OCI-LY3 (cell line): ENCODE measurements around the gene PTPRT.

Experiments used
- H2AFZ ChIP-seq: fragments of 200-600, 300-600 bp; shearing (Covaris generic); 2 replicates; pipeline ENCODE4 v1.6.0; 2014; ENCODE audit warnings: antibody characterized with exemption, low read depth, low read length
- H3K27ac ChIP-seq: fragments of 200-600, 300-600 bp; sonication (generic); 2 replicates; pipeline ENCODE4 v1.5.1; 2014; ENCODE audit warnings: mild to moderate bottlenecking, low read length, moderate library complexity, mixed read lengths
- H3K27me3 ChIP-seq: fragments of 200-600, 300-600 bp; sonication (generic); 2 replicates; pipeline ENCODE4 v1.6.1; 2014; ENCODE audit warnings: low read depth, low read length, mixed read lengths
- H3K36me3 ChIP-seq: fragments of 200-600, 300-600 bp; sonication (generic); replicated peaks from 2 replicates; pipeline ENCODE3; 2014; ENCODE audit warnings: low read depth, low read length, mixed read lengths
- H3K4me1 ChIP-seq: fragments of 300-600, 200-600 bp; sonication (generic); 2 replicates; pipeline ENCODE4 v1.6.1; 2014; ENCODE audit warnings: low read length, mixed read lengths
- H3K4me2 ChIP-seq: fragments of 200-600, 300-600 bp; sonication (generic); 2 replicates; pipeline ENCODE4 v1.6.1; 2014; ENCODE audit warnings: low read length, mixed read lengths
- H3K4me3 ChIP-seq: fragments of 300-600, 200-600 bp; sonication (generic); 2 replicates; pipeline ENCODE4 v1.5.1; 2014; ENCODE audit warnings: antibody characterized with exemption, mild to moderate bottlenecking, low read length, moderate library complexity
- H3K79me2 ChIP-seq: fragments of 300-600, 200-600 bp; shearing (Covaris generic); 2 replicates; pipeline ENCODE4 v1.6.1; 2014; ENCODE audit warnings: mild to moderate bottlenecking, low read length, mixed read lengths
- H3K9ac ChIP-seq: fragments of 300-600, 200-600 bp; shearing (Covaris generic); 2 replicates; pipeline ENCODE4 v1.6.0; 2014; ENCODE audit warnings: mild to moderate bottlenecking, low read length, moderate library complexity
- H3K9me3 ChIP-seq: fragments of 200-600, 300-600 bp; shearing (Covaris generic); 2 replicates; pipeline ENCODE4 v1.6.1; 2014; ENCODE audit warnings: low read length, mixed read lengths; ENCODE audit not compliant: insufficient read depth
- H4K20me1 ChIP-seq: fragments of 200-600, 300-600 bp; sonication (generic); 2 replicates; pipeline ENCODE4 v1.6.1; 2016; ENCODE audit warnings: low read length, mixed read lengths; ENCODE audit not compliant: insufficient read depth
- CTCF ChIP-seq: fragments of 200-600, 300-600 bp; sonication (generic); IDR thresholded peaks from 2 replicates; pipeline ENCODE4 v1.5.1; 2014; ENCODE audit warnings: antibody characterized with exemption, low read length, low read depth
- EZH2phosphoT487 ChIP-seq: fragments of 200-600 bp; shearing (Covaris generic); IDR thresholded peaks from 2 replicates; pipeline ENCODE4 v1.6.1; 2018; ENCODE audit warnings: antibody characterized with exemption, mixed run types, low read depth

Gene PTPRT

GRCh38 chr20:42441864-42442331 lies 747.8 kb downstream of the PTPRT start:
- H3K9me3 ChIP-seq, result no peaks in the 10 kb centered on the region
- H3K4me1 ChIP-seq, result no peaks in the 10 kb centered on the region
- no peaks in the 10 kb centered on the region for H4K20me1 ChIP-seq
- no peak overlapping the region for H3K27ac ChIP-seq
- peaks cover 30% of the 10 kb centered on the region for H3K27me3 ChIP-seq
- no peaks in the 10 kb centered on the region for H3K79me2 ChIP-seq
- H2AFZ ChIP-seq, result no peak overlapping the region
- no peaks in the 10 kb centered on the region for H3K36me3 ChIP-seq
- no peak overlapping the region for H3K9ac ChIP-seq
- no peak overlapping the region for H3K4me3 ChIP-seq
- no peak for TF ChIP-seq EZH2phosphoT487
- TF ChIP-seq CTCF, result no peak
- H3K4me2 ChIP-seq, result no peak overlapping the region

- H3K27me3 ChIP-seq, result peaks cover 34% of the 10 kb centered on the region
- no peak overlapping the region for H3K4me2 ChIP-seq
- H3K4me1 ChIP-seq, result no peaks in the 10 kb centered on the region
Measured at GRCh38 chr20:42441196-42441863, 748.4 kb downstream of the PTPRT start.

GRCh38 chr20:42435230-42435629 lies 754.5 kb downstream of the PTPRT start:
- no peak overlapping the region for H3K27ac ChIP-seq
- H3K4me1 ChIP-seq, result peaks cover 6% of the 10 kb centered on the region; the same call in 1 of the 2 replicates
- H4K20me1 ChIP-seq, result no peaks in the 10 kb centered on the region
- peaks cover 34% of the 10 kb centered on the region for H3K27me3 ChIP-seq
- H3K36me3 ChIP-seq, result no peaks in the 10 kb centered on the region
- no peaks in the 10 kb centered on the region for H3K79me2 ChIP-seq
- no peak overlapping the region for H3K9ac ChIP-seq
- H3K4me2 ChIP-seq, result no peak overlapping the region
- no peaks in the 10 kb centered on the region for H3K9me3 ChIP-seq
- no peak overlapping the region for H2AFZ ChIP-seq
- H3K4me3 ChIP-seq, result no peak overlapping the region
- no peak for TF ChIP-seq CTCF
- TF ChIP-seq EZH2phosphoT487, result no peak

More at GRCh38 chr20:42441196-42441863, 748.4 kb downstream of the PTPRT start:
- Histone ChIP-seq H3K79me2 (no peaks in the 10 kb centered on the region), H3K27ac (no peak overlapping the region), H3K9me3 (no peaks in the 10 kb centered on the region), H4K20me1 (no peaks in the 10 kb centered on the region), H3K4me3 (no peak overlapping the region), H3K9ac (no peak overlapping the region), H3K36me3 (no peaks in the 10 kb centered on the region), H2AFZ (no peak overlapping the region)
- TF ChIP-seq CTCF (no peak), EZH2phosphoT487 (no peak)

GRCh38 chr20:42432496-42433334 lies 757.0 kb downstream of the PTPRT start:
- no peak for TF ChIP-seq CTCF
- no peak for TF ChIP-seq EZH2phosphoT487
- no peak overlapping the region for H2AFZ ChIP-seq
- peaks cover 6% of the 10 kb centered on the region; the same call in 1 of the 2 replicates for H3K4me1 ChIP-seq

More at GRCh38 chr20:42432496-42433334, 757.0 kb downstream of the PTPRT start:
- no peaks in the 10 kb centered on the region for H4K20me1 ChIP-seq
- no peaks in the 10 kb centered on the region for H3K9me3 ChIP-seq
- H3K79me2 ChIP-seq, result no peaks in the 10 kb centered on the region
- no peaks in the 10 kb centered on the region for H3K36me3 ChIP-seq
- H3K9ac ChIP-seq, result no peak overlapping the region
- peaks cover 20% of the 10 kb centered on the region; the same call in 1 of the 2 replicates for H3K27me3 ChIP-seq
- no peak overlapping the region for H3K27ac ChIP-seq
- H3K4me3 ChIP-seq, result no peak overlapping the region
- H3K4me2 ChIP-seq, result no peak overlapping the region
